Effector memory CD4-positive, alpha-beta T cell (primary cell): ENCODE data around the gene POMZP3.
"Not testable (repeated sequence)": the region's sequence is repeated elsewhere in the genome, so short reads cannot be mapped to it uniquely, and the experiment has no call there.

Experiments
- DNase-seq, 3 donors: peaks; one replicate each; pipeline ENCODE4 v3.0.0-alpha.2; 2020
- H3K27ac ChIP-seq: 2 replicates; pipeline ENCODE4 v1.7.0; 2013; ENCODE audit warnings: mild to moderate bottlenecking, low read length, moderate library complexity; ENCODE audit not compliant: insufficient read depth, poor library complexity, severe bottlenecking
- H3K27me3 ChIP-seq: replicated peaks from 2 replicates; pipeline ENCODE4 v1.7.0; 2013; ENCODE audit warnings: mild to moderate bottlenecking, low read length; ENCODE audit not compliant: insufficient read depth, control insufficient read depth, poor library complexity, severe bottlenecking
- H3K36me3 ChIP-seq: 2 replicates; pipeline ENCODE4 v1.7.0; 2013; ENCODE audit warnings: mild to moderate bottlenecking, low read length, moderate library complexity; ENCODE audit not compliant: control insufficient read depth, insufficient read depth
- H3K4me1 ChIP-seq: 2 replicates; pipeline ENCODE4 v1.7.0; 2013; ENCODE audit warnings: low read length, mild to moderate bottlenecking; ENCODE audit not compliant: control insufficient read depth, insufficient read depth, poor library complexity, severe bottlenecking
- H3K4me3 ChIP-seq: 2 replicates; pipeline ENCODE4 v1.7.0; 2013; ENCODE audit warnings: low read length, low read depth, mild to moderate bottlenecking; ENCODE audit not compliant: insufficient read depth, poor library complexity, severe bottlenecking
- H3K9me3 ChIP-seq: 2 replicates; pipeline ENCODE4 v1.7.0; 2013; ENCODE audit warnings: mild to moderate bottlenecking, low read length, moderate library complexity; ENCODE audit not compliant: control insufficient read depth
- total RNA-seq, 3 donors: gene quantifications; one replicate each; lab custom pipeline; 2026; lab: John Stamatoyannopoulos, UW

POMZP3 gene
- 6.2 to 11.4 (median 7.1) reads per million in 3 donors for total RNA-seq

GRCh38 chr7:76626989-76627642 is at the start of gene POMZP3:
Gene POMZP3, minus strand, starts transcription at chr7:76627279. Its CDS starts 1,215 bp downstream, at chr7:76626064.
- not testable (repeated sequence) for H3K4me1 ChIP-seq, H3K27me3 ChIP-seq, H3K36me3 ChIP-seq, H3K9me3 ChIP-seq
- Histone ChIP-seq H3K27ac (peak within 1 kb of the TSS; percentile 76), H3K4me3 (peak within 1 kb of the TSS; percentile 54)
- DNase-seq: peak; percentile 2 to 37 (median 27)

DNA sequence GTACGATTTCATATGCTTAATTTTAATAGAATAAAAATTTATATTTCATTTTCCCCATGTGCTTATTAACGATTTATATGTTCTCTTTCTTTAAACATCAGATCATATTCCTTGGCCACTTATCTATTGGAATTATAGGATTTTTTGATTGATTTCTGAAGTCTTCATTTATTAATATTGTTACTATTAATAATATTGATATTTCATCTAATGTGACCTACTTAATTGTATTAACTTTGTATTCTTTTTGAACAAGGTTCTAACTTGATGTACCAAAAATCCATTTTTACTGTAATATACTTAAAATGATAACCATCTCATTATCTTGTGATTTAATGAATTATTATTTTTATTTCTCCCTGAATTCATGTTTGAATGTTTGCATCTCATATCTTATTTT is 48.7 kb upstream of the POMZP3 start:
- not testable (repeated sequence) for DNase-seq, H3K27me3 ChIP-seq, H3K27ac ChIP-seq

GRCh38 chr7:76673346-76673745 is 46.3 kb upstream of the POMZP3 start:
- H3K27me3 ChIP-seq, DNase-seq, H3K36me3 ChIP-seq, H3K27ac ChIP-seq, H3K9me3 ChIP-seq, H3K4me3 ChIP-seq, H3K4me1 ChIP-seq: not testable (repeated sequence)

More for the DNA sequence above, 48.7 kb upstream of the POMZP3 start:
- H3K4me1 ChIP-seq, H3K36me3 ChIP-seq, H3K4me3 ChIP-seq, H3K9me3 ChIP-seq: not testable (repeated sequence)

- H3K4me1 ChIP-seq, H3K4me3 ChIP-seq, H3K27me3 ChIP-seq, DNase-seq, H3K36me3 ChIP-seq, H3K27ac ChIP-seq, H3K9me3 ChIP-seq: not testable (repeated sequence)
Observed at GRCh38 chr7:76659212-76659611, 32.1 kb upstream of the POMZP3 start.

GRCh38 chr7:76656425-76656824 is 29.3 kb upstream of the POMZP3 start:
- DNase-seq, H3K36me3 ChIP-seq, H3K4me3 ChIP-seq, H3K4me1 ChIP-seq, H3K27me3 ChIP-seq, H3K27ac ChIP-seq, H3K9me3 ChIP-seq: not testable (repeated sequence)

DNA sequence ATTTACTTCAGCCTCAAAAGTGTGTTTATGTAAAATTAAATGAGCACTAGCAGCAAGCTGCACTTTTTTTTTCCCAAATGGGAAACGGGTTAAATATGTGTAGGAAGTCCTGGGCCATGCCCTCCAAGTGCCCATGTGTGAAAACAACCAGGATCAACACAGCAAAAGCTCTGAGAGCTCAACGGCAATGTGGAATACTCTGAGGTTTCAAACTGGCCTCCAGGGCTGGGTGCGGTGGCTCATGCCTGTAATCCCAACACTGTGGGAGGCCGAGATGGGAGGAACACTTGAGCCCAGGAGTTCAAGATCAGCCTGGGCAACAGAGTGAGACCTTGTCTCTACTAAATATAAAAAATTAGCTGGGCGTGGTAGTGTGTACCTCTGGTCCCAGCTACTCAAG is 15.5 kb upstream of the POMZP3 start:
- not testable (repeated sequence) for H3K4me3 ChIP-seq, H3K27me3 ChIP-seq

DNA sequence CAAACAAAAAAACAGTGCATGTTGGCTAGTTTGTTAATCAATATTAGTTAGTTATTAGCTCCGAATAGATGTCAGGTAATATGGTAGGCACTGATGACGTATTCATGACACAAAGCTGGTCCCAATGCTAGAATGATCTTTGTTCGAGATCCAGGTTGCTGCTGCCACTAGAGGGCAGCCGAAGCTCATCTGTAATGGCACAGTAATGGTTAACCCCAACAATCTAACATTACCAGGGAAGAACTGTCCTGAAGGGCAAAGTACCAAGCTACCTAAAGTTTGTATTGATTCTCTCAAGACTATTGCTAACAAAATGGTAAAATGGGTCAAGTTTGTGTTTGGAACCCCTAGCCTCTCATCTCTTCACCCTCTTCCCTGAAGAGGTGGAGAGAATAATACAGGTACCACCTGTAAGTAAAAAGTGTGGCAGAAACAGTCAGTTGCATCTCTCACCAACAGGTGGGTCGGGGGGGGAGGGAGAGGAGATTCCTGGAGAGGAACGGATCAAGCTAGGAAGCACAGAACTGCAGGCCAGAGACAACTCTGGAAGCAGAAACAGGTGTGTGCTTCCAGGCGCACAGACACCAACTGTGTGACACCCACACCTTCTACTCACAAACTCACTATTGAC is 10.1 kb upstream of the POMZP3 start:
- not testable (repeated sequence) for H3K36me3 ChIP-seq

More for the DNA sequence above, 15.5 kb upstream of the POMZP3 start:
- DNase-seq, H3K27ac ChIP-seq, H3K36me3 ChIP-seq, H3K9me3 ChIP-seq, H3K4me1 ChIP-seq: not testable (repeated sequence)

DNA sequence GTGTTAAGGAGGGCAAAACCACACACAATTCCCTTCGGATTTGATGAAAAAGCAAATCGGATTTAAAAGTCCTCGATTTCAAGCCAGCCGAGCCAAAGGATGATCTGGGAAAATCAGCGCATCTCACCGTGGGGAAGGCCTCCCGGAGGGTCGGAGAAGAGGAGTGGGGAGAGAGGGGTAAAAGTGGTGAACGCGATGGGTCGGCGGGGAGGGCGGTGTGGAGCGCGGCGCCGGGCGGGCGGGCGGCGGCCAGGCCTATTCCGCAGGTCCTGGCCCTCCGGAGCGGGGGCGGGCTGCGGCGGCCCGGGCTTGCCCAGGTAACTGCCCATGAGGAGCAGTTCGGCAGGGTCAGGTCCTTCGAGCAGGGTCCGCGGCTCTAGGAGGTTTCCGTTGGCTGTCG is 498 bp downstream of the POMZP3 start:
- H3K4me1 ChIP-seq, H3K27me3 ChIP-seq, H3K9me3 ChIP-seq, H3K36me3 ChIP-seq: not testable (repeated sequence)
- H3K27ac ChIP-seq: peak overlapping the region; percentile 32
- H3K4me3 ChIP-seq: peak overlapping the region; percentile 22
- DNase-seq: peak in 1 of 3 donors; percentile 7

More for the DNA sequence above, 10.1 kb upstream of the POMZP3 start:
- not testable (repeated sequence) for H3K4me3 ChIP-seq, H3K27ac ChIP-seq, H3K9me3 ChIP-seq, H3K27me3 ChIP-seq, H3K4me1 ChIP-seq, DNase-seq

DNA sequence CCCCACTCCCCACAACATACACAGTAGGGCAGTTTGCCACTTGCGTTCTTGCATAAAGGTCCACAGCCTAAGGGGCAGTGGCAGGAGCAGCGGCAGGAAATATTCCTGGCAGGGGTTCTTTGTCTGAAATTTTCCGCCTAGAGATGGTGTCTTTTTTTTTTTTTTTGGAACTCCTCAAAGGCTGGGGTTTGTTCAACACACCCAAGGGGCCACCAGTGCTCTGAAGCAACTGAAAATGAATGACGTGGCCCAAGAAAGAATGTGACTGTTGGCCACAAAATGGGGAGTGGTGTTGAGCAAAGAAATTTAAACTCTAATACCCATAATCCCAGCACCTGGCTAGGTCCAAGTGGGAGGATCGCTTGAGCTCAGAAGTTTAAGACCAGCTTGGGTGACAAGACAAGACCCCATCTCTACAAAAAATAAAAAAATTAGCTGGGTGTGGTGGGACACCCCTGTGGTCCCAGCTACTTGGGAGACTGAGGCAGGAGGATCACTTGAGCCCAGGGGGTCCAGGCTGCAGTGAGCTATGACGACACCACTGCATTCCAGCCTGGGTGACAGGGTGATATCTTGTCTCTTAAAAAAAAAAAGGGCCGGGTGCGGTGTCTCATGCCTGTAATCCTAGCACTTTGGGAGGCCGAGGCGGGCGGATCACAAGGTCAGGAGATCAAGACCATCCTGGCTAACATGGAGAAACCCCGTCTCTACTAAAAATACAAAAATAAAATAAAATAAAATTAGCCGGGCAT is 7.5 kb downstream of the POMZP3 start:
- H3K36me3 ChIP-seq, H3K4me3 ChIP-seq, H3K9me3 ChIP-seq, H3K27ac ChIP-seq, DNase-seq, H3K27me3 ChIP-seq, H3K4me1 ChIP-seq: not testable (repeated sequence)

- not testable (repeated sequence) for H3K4me1 ChIP-seq, DNase-seq, H3K27me3 ChIP-seq
Observed at GRCh38 chr7:76613783-76614182, 13.3 kb downstream of the POMZP3 start.

More at GRCh38 chr7:76613783-76614182, 13.3 kb downstream of the POMZP3 start:
- H3K4me3 ChIP-seq, H3K27ac ChIP-seq, H3K36me3 ChIP-seq, H3K9me3 ChIP-seq: not testable (repeated sequence)
